Jurkat, Clone E6-1 (cell line): ENCODE measurements around the gene INPP5B. TPM values are rescaled to one million over a fixed set of nuclear protein-coding genes. Genes with fewer than 3 reads are reported as not detected.
"Not testable (repeated sequence)": the region's sequence is repeated elsewhere in the genome, so short reads cannot be mapped to it uniquely, and the experiment has no call there.

ENCODE experiments used
- DNase-seq: peaks from one replicate; pipeline ENCODE4 v3.0.0-alpha.2; 2011; ENCODE audit warnings: low read depth, low spot score
- H3K4me3 ChIP-seq: 2 replicates; pipeline ENCODE4 v1.5.1; 2011; ENCODE audit warnings: mild to moderate bottlenecking, low read length, control low read depth, moderate library complexity
- polyA plus RNA-seq: library from polyadenylated mRNA; unstranded; fragments of >200 nt; gene quantifications from one replicate; pipeline ENCODE4 v1.2.1, GENCODE V29; 2012; ENCODE audit warnings: missing spikeins; ENCODE audit not compliant: insufficient read length, insufficient read depth

The INPP5B gene
- 19.2 TPM for polyA plus RNA-seq

GRCh38 chr1:37946703-37947360 is at the start of gene INPP5B:
TSS of gene INPP5B (minus strand) at chr1:37947053. CDS start at chr1:37946308, 745 bp downstream.
- DNase-seq, result no peak
- no peak within 1 kb of the TSS for H3K4me3 ChIP-seq

GRCh38 chr1:37995751-37996345 is 49.0 kb upstream of the INPP5B start:
- no peak for DNase-seq
- H3K4me3 ChIP-seq, result no peak overlapping the region

GRCh38 chr1:37994886-37995566 is 48.2 kb upstream of the INPP5B start:
- no peak overlapping the region for H3K4me3 ChIP-seq
- DNase-seq, result no peak

GRCh38 chr1:37989361-37989930 is 42.6 kb upstream of the INPP5B start:
- DNase-seq, result no peak
- H3K4me3 ChIP-seq, result peak overlapping the region; percentile 100

- no peak overlapping the region for H3K4me3 ChIP-seq
- DNase-seq, result no peak
Measured at GRCh38 chr1:37987679-37988078, 40.8 kb upstream of the INPP5B start.

GRCh38 chr1:37983546-37983945 is 36.7 kb upstream of the INPP5B start:
- DNase-seq, result no peak

GRCh38 chr1:37978541-37978940 is 31.7 kb upstream of the INPP5B start:
- no peak overlapping the region for H3K4me3 ChIP-seq
- no peak for DNase-seq

More at GRCh38 chr1:37983546-37983945, 36.7 kb upstream of the INPP5B start:
- H3K4me3 ChIP-seq, result no peak overlapping the region

- H3K4me3 ChIP-seq, result not testable (repeated sequence)
- DNase-seq, result peak; percentile 45
Measured at GRCh38 chr1:37975083-37975482, 28.2 kb upstream of the INPP5B start.

- no peak overlapping the region for H3K4me3 ChIP-seq
- DNase-seq, result no peak
Measured at GRCh38 chr1:37974567-37974966, 27.7 kb upstream of the INPP5B start.

- not testable (repeated sequence) for H3K4me3 ChIP-seq, DNase-seq
Measured at GRCh38 chr1:37973684-37974083, 26.8 kb upstream of the INPP5B start.

GRCh38 chr1:37965301-37965700 is 18.4 kb upstream of the INPP5B start:
- DNase-seq, result no peak
- H3K4me3 ChIP-seq, result no peak overlapping the region

- H3K4me3 ChIP-seq, DNase-seq: not testable (repeated sequence)
Measured at GRCh38 chr1:37964106-37964505, 17.3 kb upstream of the INPP5B start.

GRCh38 chr1:37958690-37959089 is 11.8 kb upstream of the INPP5B start:
- no peak for DNase-seq
- H3K4me3 ChIP-seq, result no peak overlapping the region

GRCh38 chr1:37955685-37956084 is 8.8 kb upstream of the INPP5B start:
- H3K4me3 ChIP-seq, result no peak overlapping the region
- DNase-seq, result no peak

GRCh38 chr1:37954316-37954971 is 7.6 kb upstream of the INPP5B start:
- H3K4me3 ChIP-seq, result no peak overlapping the region
- DNase-seq, result no peak

- DNase-seq, result no peak
Measured at GRCh38 chr1:37952738-37953137, 5.9 kb upstream of the INPP5B start.

GRCh38 chr1:37951783-37952624 is 5.2 kb upstream of the INPP5B start:
- no peak overlapping the region for H3K4me3 ChIP-seq
- DNase-seq, result peak; percentile 34

More at GRCh38 chr1:37952738-37953137, 5.9 kb upstream of the INPP5B start:
- no peak overlapping the region for H3K4me3 ChIP-seq

- no peak overlapping the region for H3K4me3 ChIP-seq
- DNase-seq, result no peak
Measured at GRCh38 chr1:37951041-37951782, 4.4 kb upstream of the INPP5B start.
